HCT116 (cell line): ENCODE results near the gene WASF2. TPM values are rescaled to one million over a fixed set of nuclear protein-coding genes. Genes with fewer than 3 reads are reported as not detected.

Experiments
- ATAC-seq: fragments of 200-7000 bp; cut with Tn5 transposase; 2 replicates; pipeline ENCODE4 v1.9.1; 2020; ENCODE audit warnings: mild to moderate bottlenecking, moderate library complexity
- BruUV-seq: library from RNA; stranded (reverse); fragments of 400-500 nt; replicated peaks from 2 replicates; lab custom pipeline; 2021; lab: Mats Ljungman, UMichigan
- CTCF ChIA-PET: fragments of 300-600 bp; sonication (Branson Sonifier 250); formaldehyde crosslinking; loops from one replicate; lab custom pipeline; 2021; ENCODE audit warnings: antibody characterized with exemption; lab: Charles Lee
- POLR2A ChIA-PET: fragments of 300-600, 350-600 bp; sonication (Branson Sonifier 250); formaldehyde crosslinking; loops from one replicate; lab custom pipeline; 2021; ENCODE audit warnings: antibody characterized with exemption; lab: Charles Lee
- RAD21 ChIA-PET, 2 experiments: fragments of 300-600 bp; sonication (Branson Sonifier 250); formaldehyde crosslinking; loops; one replicate each; lab custom pipeline; 2023; ENCODE audit warnings: low total read pairs in 2 of 2; ENCODE audit not compliant: uncharacterized antibody in 2 of 2, unreplicated experiment in 2 of 2, low non-redundant PET in 1 of 2; lab: Charles Lee
- DNase-seq: peaks from one replicate; pipeline ENCODE4 v3.0.0-alpha.2; 2010; ENCODE audit warnings: low read depth, low spot score
- H2AFZ ChIP-seq: fragments of 200-600 bp; shearing (Covaris generic), sonication (generic); 2 replicates; pipeline ENCODE4 v1.6.1; 2017; ENCODE audit warnings: low read depth, mixed run types, mixed read lengths, antibody characterized with exemption, low read length; ENCODE audit not compliant: poor library complexity, severe bottlenecking
- H3K27ac ChIP-seq: 2 replicates; pipeline ENCODE4 v1.5.1; 2012; ENCODE audit warnings: low read depth, low read length
- H3K27me3 ChIP-seq: fragments of 200-600 bp; sonication (generic); 2 replicates; pipeline ENCODE4 v1.6.1; 2016; ENCODE audit warnings: mixed run types, low read length, mixed read lengths; ENCODE audit not compliant: insufficient read depth
- H3K36me3 ChIP-seq, 2 experiments: fragments of 200-500 bp in 1 of 2; fragments of 200-600 bp in 1 of 2; sonication (Bioruptor generic) in 1 of 2; sonication (generic) in 1 of 2; 2 replicates each; pipeline versions ENCODE4 v1.5.1 to v1.6.1; 2014 to 2016; ENCODE audit warnings: low read length in 2 of 2, inconsistent platforms in 1 of 2, mixed read lengths in 1 of 2, mixed run types in 1 of 2; ENCODE audit not compliant: insufficient read depth in 2 of 2, control insufficient read depth in 1 of 2
- H3K4me1 ChIP-seq, 2 experiments: fragments of 200-600 bp in 1 of 2; sonication (generic) in 1 of 2; 2 replicates each; pipeline versions ENCODE4 v1.5.1 to v1.6.1; 2012 to 2017; ENCODE audit warnings: low read length in 2 of 2, inconsistent platforms in 1 of 2, mild to moderate bottlenecking in 1 of 2, mixed read lengths in 1 of 2, mixed run types in 1 of 2, moderate library complexity in 1 of 2; ENCODE audit not compliant: insufficient read depth in 2 of 2, control insufficient read depth in 1 of 2
- H3K4me2 ChIP-seq: fragments of 200-600 bp; sonication (generic); 2 replicates; pipeline ENCODE4 v1.6.1; 2017; ENCODE audit warnings: mixed run types, low read length, mixed read lengths
- H3K4me3 ChIP-seq, 2 experiments: fragments of 200-600 bp in 1 of 2; sonication (generic) in 1 of 2; replicated peaks in 1 of 2; 2 replicates each; pipeline ENCODE4 v1.5.1; 2011 to 2016; ENCODE audit warnings: low read length in 2 of 2, control low read depth in 1 of 2, low read depth in 1 of 2, mild to moderate bottlenecking in 1 of 2, mixed read lengths in 1 of 2, mixed run types in 1 of 2
- H3K79me2 ChIP-seq: fragments of 200-600 bp; sonication (generic); 2 replicates; pipeline ENCODE4 v1.6.1; 2017; ENCODE audit warnings: mild to moderate bottlenecking, mixed run types, low read length, moderate library complexity, mixed read lengths; ENCODE audit not compliant: insufficient read depth
- H3K9ac ChIP-seq: fragments of 200-600 bp; sonication (generic); 2 replicates; pipeline ENCODE4 v1.6.1; 2016; ENCODE audit warnings: low read length, mixed read lengths
- H3K9me2 ChIP-seq: fragments of 200-600 bp; sonication (generic), shearing (Covaris generic); 2 replicates; pipeline ENCODE4 v1.6.1; 2017; ENCODE audit warnings: mixed run types, mild to moderate bottlenecking, moderate library complexity; ENCODE audit not compliant: insufficient read depth
- H3K9me3 ChIP-seq, 2 experiments: fragments of 200-500 bp in 1 of 2; fragments of 200-600 bp in 1 of 2; sonication (Bioruptor generic) in 1 of 2; sonication (generic) in 1 of 2; 2 replicates each; pipeline ENCODE4 v1.6.1; 2014 to 2017; ENCODE audit warnings: low read length in 2 of 2, mixed read lengths in 2 of 2, inconsistent platforms in 1 of 2, low read depth in 1 of 2, mild to moderate bottlenecking in 1 of 2, mixed run types in 1 of 2, moderate library complexity in 1 of 2; ENCODE audit not compliant: control insufficient read depth in 1 of 2, insufficient read depth in 1 of 2
- H4K20me1 ChIP-seq: fragments of 200-600 bp; sonication (generic), shearing (Covaris generic); 2 replicates; pipeline ENCODE4 v1.6.1; 2017; ENCODE audit warnings: mixed run types, mild to moderate bottlenecking, moderate library complexity; ENCODE audit not compliant: insufficient read depth
- CEBPB ChIP-seq: IDR thresholded peaks from 2 replicates; pipeline ENCODE4 v1.6.1; 2012; ENCODE audit warnings: low read depth
- ELF1 ChIP-seq: IDR thresholded peaks from 2 replicates; pipeline ENCODE4 v1.6.1; 2012; ENCODE audit warnings: low read depth, borderline replicate concordance
- FOSL1 ChIP-seq: IDR thresholded peaks from 2 replicates; pipeline ENCODE4 v1.6.1; 2012; ENCODE audit warnings: low read depth
- JUND ChIP-seq: IDR thresholded peaks from 2 replicates; pipeline ENCODE4 v1.6.1; 2012
- intact Hi-C: fragments of 100-400 bp; cut with micrococcal nuclease; formaldehyde crosslinking; loops from 2 replicates; pipeline ENCODE4 v1.10.0; 2022
- total RNA-seq: library from RNA; stranded (reverse); gene quantifications from one replicate; pipeline ENCODE4 v1.2.1, GENCODE V29; 2021; ENCODE audit not compliant: unreplicated experiment
- TF ChIP-seq, protein P1 (sequence below): IDR thresholded peaks from 2 replicates; pipeline ENCODE4 v1.6.1; 2011; ENCODE audit warnings: mild to moderate bottlenecking, low read length, moderate library complexity; ENCODE audit not compliant: insufficient replicate concordance; ENCODE audit errors: extremely low read depth
- TF ChIP-seq, protein P2 (sequence below): IDR thresholded peaks from 2 replicates; pipeline ENCODE4 v1.6.1; 2012; ENCODE audit warnings: low read depth

The WASF2 gene
- total RNA-seq, 1 experiment from 2014 or later: 111 TPM

- no peak for DNase-seq
- Histone ChIP-seq H3K4me2 (peak overlapping the region; percentile 84), H3K9me3 (no peaks in the 10 kb centered on the region), H2AFZ (no peak overlapping the region), H3K9me2 (no peaks in the 10 kb centered on the region), H3K27ac (peak overlapping the region; percentile 89), H3K79me2 (no peaks in the 10 kb centered on the region), H3K9ac (peak overlapping the region; percentile 76), H3K27me3 (no peaks in the 10 kb centered on the region), H3K4me3 (peak overlapping the region; percentile 13 to 33; a peak in 2 of 4 replicates), H4K20me1 (no peaks in the 10 kb centered on the region), H3K36me3 (no peaks in the 10 kb centered on the region), H3K4me1 (peaks cover 40 to 72% of the 10 kb centered on the region in 2 experiments)
- ChIA-PET RAD21 (interaction anchor here in 1 of 2 experiments (1.0 kb wide), 1 partner anchor 31 kb away, joined by 3 read pairs; no protein-coding TSS in a partner anchor), POLR2A (interaction anchor here (0.5 to 0.6 kb wide), 3 partner anchors 26 to 1146 kb away, joined by 3 to 6 read pairs (median 3); no protein-coding TSS in a partner anchor), CTCF (interaction anchor here (1.4 kb wide), 1 partner anchor 32 kb away, joined by 6 read pairs; no protein-coding TSS in a partner anchor)
- peak; percentile 50 for ATAC-seq
- intact Hi-C loops: no loop called here
- no peak for TF ChIP-seq ELF1
- TF ChIP-seq JUND: no peak
- no peak for TF ChIP-seq CEBPB
- TF ChIP-seq, protein P1, sequence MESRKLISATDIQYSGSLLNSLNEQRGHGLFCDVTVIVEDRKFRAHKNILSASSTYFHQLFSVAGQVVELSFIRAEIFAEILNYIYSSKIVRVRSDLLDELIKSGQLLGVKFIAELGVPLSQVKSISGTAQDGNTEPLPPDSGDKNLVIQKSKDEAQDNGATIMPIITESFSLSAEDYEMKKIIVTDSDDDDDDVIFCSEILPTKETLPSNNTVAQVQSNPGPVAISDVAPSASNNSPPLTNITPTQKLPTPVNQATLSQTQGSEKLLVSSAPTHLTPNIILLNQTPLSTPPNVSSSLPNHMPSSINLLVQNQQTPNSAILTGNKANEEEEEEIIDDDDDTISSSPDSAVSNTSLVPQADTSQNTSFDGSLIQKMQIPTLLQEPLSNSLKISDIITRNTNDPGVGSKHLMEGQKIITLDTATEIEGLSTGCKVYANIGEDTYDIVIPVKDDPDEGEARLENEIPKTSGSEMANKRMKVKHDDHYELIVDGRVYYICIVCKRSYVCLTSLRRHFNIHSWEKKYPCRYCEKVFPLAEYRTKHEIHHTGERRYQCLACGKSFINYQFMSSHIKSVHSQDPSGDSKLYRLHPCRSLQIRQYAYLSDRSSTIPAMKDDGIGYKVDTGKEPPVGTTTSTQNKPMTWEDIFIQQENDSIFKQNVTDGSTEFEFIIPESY: no peak
- TF ChIP-seq FOSL1: no peak
- TF ChIP-seq, protein P2, sequence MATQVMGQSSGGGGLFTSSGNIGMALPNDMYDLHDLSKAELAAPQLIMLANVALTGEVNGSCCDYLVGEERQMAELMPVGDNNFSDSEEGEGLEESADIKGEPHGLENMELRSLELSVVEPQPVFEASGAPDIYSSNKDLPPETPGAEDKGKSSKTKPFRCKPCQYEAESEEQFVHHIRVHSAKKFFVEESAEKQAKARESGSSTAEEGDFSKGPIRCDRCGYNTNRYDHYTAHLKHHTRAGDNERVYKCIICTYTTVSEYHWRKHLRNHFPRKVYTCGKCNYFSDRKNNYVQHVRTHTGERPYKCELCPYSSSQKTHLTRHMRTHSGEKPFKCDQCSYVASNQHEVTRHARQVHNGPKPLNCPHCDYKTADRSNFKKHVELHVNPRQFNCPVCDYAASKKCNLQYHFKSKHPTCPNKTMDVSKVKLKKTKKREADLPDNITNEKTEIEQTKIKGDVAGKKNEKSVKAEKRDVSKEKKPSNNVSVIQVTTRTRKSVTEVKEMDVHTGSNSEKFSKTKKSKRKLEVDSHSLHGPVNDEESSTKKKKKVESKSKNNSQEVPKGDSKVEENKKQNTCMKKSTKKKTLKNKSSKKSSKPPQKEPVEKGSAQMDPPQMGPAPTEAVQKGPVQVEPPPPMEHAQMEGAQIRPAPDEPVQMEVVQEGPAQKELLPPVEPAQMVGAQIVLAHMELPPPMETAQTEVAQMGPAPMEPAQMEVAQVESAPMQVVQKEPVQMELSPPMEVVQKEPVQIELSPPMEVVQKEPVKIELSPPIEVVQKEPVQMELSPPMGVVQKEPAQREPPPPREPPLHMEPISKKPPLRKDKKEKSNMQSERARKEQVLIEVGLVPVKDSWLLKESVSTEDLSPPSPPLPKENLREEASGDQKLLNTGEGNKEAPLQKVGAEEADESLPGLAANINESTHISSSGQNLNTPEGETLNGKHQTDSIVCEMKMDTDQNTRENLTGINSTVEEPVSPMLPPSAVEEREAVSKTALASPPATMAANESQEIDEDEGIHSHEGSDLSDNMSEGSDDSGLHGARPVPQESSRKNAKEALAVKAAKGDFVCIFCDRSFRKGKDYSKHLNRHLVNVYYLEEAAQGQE: no peak
- no TSS peak for BruUV-seq
Observed at GRCh38 chr1:27525296-27526272, 35.6 kb upstream of the WASF2 start.
